CD4-positive, alpha-beta T cell (primary cell): Measurements from ENCODE around the gene PLEKHA7. TPM values are rescaled to one million over a fixed set of nuclear protein-coding genes. Genes with fewer than 3 reads are reported as not detected.

Experiments
- ATAC-seq: fragments of 200-7000 bp; cut with Tn5 transposase; one replicate; pipeline ENCODE4 v1.10.0; 2022; ENCODE audit warnings: mild to moderate bottlenecking; ENCODE audit not compliant: poor library complexity
- CTCF ChIA-PET: fragments of 350-600 bp; sonication (Branson Sonifier 250); formaldehyde crosslinking; loops from one replicate; lab custom pipeline; 2021; ENCODE audit warnings: antibody characterized with exemption, inconsistent platforms; lab: Charles Lee
- POLR2A ChIA-PET: fragments of 350-600 bp; sonication (Branson Sonifier 250); formaldehyde crosslinking; loops from one replicate; lab custom pipeline; 2021; ENCODE audit warnings: antibody characterized with exemption, inconsistent platforms; lab: Charles Lee
- DNase-seq, 14 experiments: peaks; one replicate each; pipeline ENCODE4 v3.0.0-alpha.2; 2013 to 2020; ENCODE audit warnings: mixed read lengths in 2 of 14
- H3K27ac ChIP-seq, 2 donors: one replicate each; pipeline versions ENCODE4 v1.5.1 to v1.7.0; 2013; ENCODE audit warnings: low read length in 2 of 2, low read depth in 1 of 2, mild to moderate bottlenecking in 1 of 2
- H3K27me3 ChIP-seq, 2 experiments: 1 replicate in 1 of 2; 2 replicates in 1 of 2; pipeline versions ENCODE4 v1.6.1 to v1.7.0; 2013; ENCODE audit warnings: low read length in 2 of 2, control low read depth in 1 of 2, mild to moderate bottlenecking in 1 of 2, moderate library complexity in 1 of 2; ENCODE audit not compliant: insufficient read depth in 2 of 2, control insufficient read depth in 1 of 2
- H3K36me3 ChIP-seq: one replicate; pipeline ENCODE4 v1.6.1; 2013; ENCODE audit warnings: low read length, control low read depth; ENCODE audit not compliant: insufficient read depth
- H3K4me1 ChIP-seq: one replicate; pipeline ENCODE4 v1.6.1; 2013; ENCODE audit warnings: low read length, control low read depth; ENCODE audit not compliant: insufficient read depth
- H3K4me3 ChIP-seq: one replicate; pipeline ENCODE4 v1.5.1; 2013; ENCODE audit warnings: mild to moderate bottlenecking, low read length, moderate library complexity
- H3K9me3 ChIP-seq, 2 experiments: 1 replicate in 1 of 2; 2 replicates in 1 of 2; pipeline versions ENCODE4 v1.6.1 to v1.7.0; 2013; ENCODE audit warnings: low read length in 2 of 2, mild to moderate bottlenecking in 2 of 2, control low read depth in 1 of 2, moderate library complexity in 1 of 2; ENCODE audit not compliant: control insufficient read depth in 1 of 2, insufficient read depth in 1 of 2
- H3K27ac Mint-ChIP-seq: one replicate; pipeline ENCODE4 v1.8.0; 2020; ENCODE audit warnings: mixed read lengths
- H3K27me3 Mint-ChIP-seq: one replicate; pipeline ENCODE4 v1.8.0; 2021; ENCODE audit warnings: mixed read lengths
- H3K36me3 Mint-ChIP-seq: one replicate; pipeline ENCODE4 v1.8.0; 2021; ENCODE audit warnings: low read depth, mixed read lengths
- H3K4me1 Mint-ChIP-seq: one replicate; pipeline ENCODE4 v1.8.0; 2021; ENCODE audit warnings: low read depth, mixed read lengths
- H3K4me3 Mint-ChIP-seq: one replicate; pipeline ENCODE4 v1.8.0; 2020; ENCODE audit warnings: mild to moderate bottlenecking, mixed read lengths
- H3K9me3 Mint-ChIP-seq: one replicate; pipeline ENCODE4 v1.8.0; 2020; ENCODE audit warnings: mixed read lengths
- CTCF ChIP-seq: fragments of 200-600 bp; IDR thresholded peaks from one replicate; pipeline ENCODE4 v1.8.0; 2022; ENCODE audit warnings: antibody characterized with exemption, mild to moderate bottlenecking
- intact Hi-C, 2 experiments: fragments of 100-400 bp; cut with DNase I in 1 of 2; cut with micrococcal nuclease in 1 of 2; formaldehyde crosslinking; loops; one replicate each; pipeline versions ENCODE4 v1.15.1 to v1.9.0; 2023 to 2025; cut with DNase I, micrococcal nuclease
- total RNA-seq, 174 experiments: library from RNA in 2 of 174; stranded (reverse) in 2 of 174; gene quantifications; one replicate each; pipeline ENCODE4 v1.2.3 and lab custom pipeline; 2021 to 2026

PLEKHA7 gene
- total RNA-seq, 2 experiments from 2014 or later = 4.5 to 4.8 TPM

- Mint-ChIP-seq H3K27ac (no peak overlapping the region), H3K4me3 (no peak overlapping the region), H3K36me3 (no peaks in the 10 kb centered on the region), H3K4me1 (peaks cover 8% of the 10 kb centered on the region), H3K27me3 (no peaks in the 10 kb centered on the region), H3K9me3 (no peaks in the 10 kb centered on the region)
- ChIA-PET CTCF (no interaction called here), POLR2A (no interaction called here)
- H3K36me3 ChIP-seq = no peaks in the 10 kb centered on the region
- ATAC-seq (no peak), DNase-seq (no peak)
- no peaks in the 10 kb centered on the region for H3K9me3 ChIP-seq
- no peaks in the 10 kb centered on the region for H3K27me3 ChIP-seq
- H3K4me3 ChIP-seq = no peak overlapping the region
- TF ChIP-seq CTCF = no peak
- intact Hi-C loops = no loop called here
- H3K4me1 ChIP-seq = peaks cover 3% of the 10 kb centered on the region
- H3K27ac ChIP-seq = no peak overlapping the region
These were observed 249.3 kb downstream of the PLEKHA7 start for GRCh38 chr11:16764888-16765287.

- no peak overlapping the region for H3K4me3 Mint-ChIP-seq
- H3K9me3 ChIP-seq = no peaks in the 10 kb centered on the region
- H3K36me3 ChIP-seq = no peaks in the 10 kb centered on the region
- H3K27ac ChIP-seq = no peak overlapping the region
- H3K36me3 Mint-ChIP-seq = peaks cover 7% of the 10 kb centered on the region
- no peak overlapping the region for H3K27ac Mint-ChIP-seq
- TF ChIP-seq CTCF = no peak
- H3K27me3 ChIP-seq = no peaks in the 10 kb centered on the region
- ChIA-PET POLR2A (no interaction called here), CTCF (no interaction called here)
- H3K4me1 Mint-ChIP-seq = peaks cover 11% of the 10 kb centered on the region
- no peak for DNase-seq
- H3K27me3 Mint-ChIP-seq = no peaks in the 10 kb centered on the region
- intact Hi-C loops = no loop called here
- H3K4me1 ChIP-seq = peaks cover 3% of the 10 kb centered on the region
- no peak for ATAC-seq
- no peak overlapping the region for H3K4me3 ChIP-seq
- H3K9me3 Mint-ChIP-seq = no peaks in the 10 kb centered on the region
These were observed 250.5 kb downstream of the PLEKHA7 start for GRCh38 chr11:16763746-16764145.

GRCh38 chr11:16759857-16760508, 254.2 kb downstream of the PLEKHA7 start:
- CTCF ChIA-PET = no interaction called here
- Histone ChIP-seq H3K36me3 (peaks cover 29% of the 10 kb centered on the region), H3K4me3 (no peak overlapping the region), H3K27ac (no peak overlapping the region), H3K9me3 (no peaks in the 10 kb centered on the region), H3K27me3 (no peaks in the 10 kb centered on the region), H3K4me1 (peaks cover 3% of the 10 kb centered on the region)
- no peak overlapping the region for H3K4me3 Mint-ChIP-seq
- peaks cover 37% of the 10 kb centered on the region for H3K36me3 Mint-ChIP-seq
- POLR2A ChIA-PET = no interaction called here
- intact Hi-C loops = no loop called here
- no peak for TF ChIP-seq CTCF
- H3K4me1 Mint-ChIP-seq = peaks cover 11% of the 10 kb centered on the region
- ATAC-seq (no peak), DNase-seq (no peak)
- no peaks in the 10 kb centered on the region for H3K9me3 Mint-ChIP-seq
- H3K27me3 Mint-ChIP-seq = no peaks in the 10 kb centered on the region
- peak overlapping the region; percentile 63 for H3K27ac Mint-ChIP-seq
